ENCODE data around the gene ZDBF2.
"Not testable (repeated sequence)": the region's sequence is repeated elsewhere in the genome, so short reads cannot be mapped to it uniquely, and the experiment has no call there.

The ZDBF2 gene

DNA sequence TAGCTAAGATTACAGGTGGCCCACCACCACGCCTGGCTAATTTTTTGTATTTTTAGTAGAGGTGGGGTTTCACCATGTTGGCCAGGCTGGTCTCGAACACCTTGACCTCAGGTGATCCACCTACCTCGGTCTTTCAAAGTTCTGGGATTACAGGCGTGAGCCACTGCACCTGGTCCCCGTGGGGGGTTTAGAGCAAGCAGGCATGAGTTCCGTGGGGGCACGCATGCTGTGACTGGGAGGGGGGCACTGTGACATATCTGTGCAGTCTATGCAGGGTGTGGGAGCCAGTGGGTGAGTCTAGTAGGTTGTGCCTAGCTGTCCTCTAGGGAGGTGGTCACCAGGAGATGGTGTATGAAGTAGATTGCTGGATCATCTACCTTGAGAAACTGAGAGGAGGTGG, 16.6 kb upstream of the ZDBF2 start:
- intact Hi-C loops (cut with DNase I) = no loop called here
- no peak for DNase-seq

- DNase-seq; intact Hi-C loops (cut with DNase I): not testable (repeated sequence)
These were observed 15.8 kb upstream of the ZDBF2 start for GRCh38 chr2:206258615-206259014.

- DNase-seq = no peak
- intact Hi-C loops (cut with DNase I) = loop anchor here (10.0 kb wide), 1 partner anchor 95 kb away; no protein-coding TSS in a partner anchor
These were observed 14.9 kb upstream of the ZDBF2 start for GRCh38 chr2:206259376-206260187.

DNA sequence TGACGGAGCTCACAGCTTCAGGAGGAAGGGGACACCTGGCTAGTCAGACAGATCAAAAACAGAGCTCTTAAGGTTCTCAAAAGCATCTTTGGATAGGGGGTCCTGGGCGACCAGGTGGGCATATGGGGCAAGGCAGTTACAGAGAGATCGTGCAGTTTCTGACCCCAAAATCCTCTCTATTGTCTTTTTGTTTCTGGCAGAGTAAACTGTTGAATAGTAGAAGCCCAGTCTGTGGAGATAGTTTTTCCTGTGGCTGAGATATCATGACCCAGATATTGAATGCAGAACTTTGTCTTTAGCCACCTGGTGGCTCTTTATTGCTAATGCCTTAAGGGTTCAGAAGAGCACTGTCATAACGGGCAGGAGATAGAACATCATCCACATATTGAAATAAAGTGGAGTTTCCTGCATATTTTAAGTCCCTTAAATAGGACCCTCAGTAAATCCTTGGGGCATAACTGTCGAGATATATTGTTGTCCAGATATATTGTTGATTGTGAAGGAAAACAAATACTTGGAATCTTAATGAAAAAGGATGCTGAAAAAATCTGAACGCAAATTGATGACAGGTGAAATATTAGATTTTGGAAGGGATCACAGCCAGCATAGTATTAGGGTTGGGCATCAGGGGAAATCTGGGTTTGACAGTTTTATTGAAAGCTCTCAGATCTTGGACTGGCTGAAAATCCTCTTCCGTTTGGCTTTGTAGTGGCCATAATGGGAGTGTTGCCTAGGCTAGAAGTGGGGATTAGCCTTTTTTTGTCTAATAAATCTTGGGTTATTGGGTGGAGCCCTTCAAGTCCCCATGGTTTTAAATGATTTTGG, 14.1 kb upstream of the ZDBF2 start:
- intact Hi-C loops (cut with DNase I) = loop anchor here (10.0 kb wide), 1 partner anchor 96 kb away; no protein-coding TSS in a partner anchor
- no peak for DNase-seq

DNA sequence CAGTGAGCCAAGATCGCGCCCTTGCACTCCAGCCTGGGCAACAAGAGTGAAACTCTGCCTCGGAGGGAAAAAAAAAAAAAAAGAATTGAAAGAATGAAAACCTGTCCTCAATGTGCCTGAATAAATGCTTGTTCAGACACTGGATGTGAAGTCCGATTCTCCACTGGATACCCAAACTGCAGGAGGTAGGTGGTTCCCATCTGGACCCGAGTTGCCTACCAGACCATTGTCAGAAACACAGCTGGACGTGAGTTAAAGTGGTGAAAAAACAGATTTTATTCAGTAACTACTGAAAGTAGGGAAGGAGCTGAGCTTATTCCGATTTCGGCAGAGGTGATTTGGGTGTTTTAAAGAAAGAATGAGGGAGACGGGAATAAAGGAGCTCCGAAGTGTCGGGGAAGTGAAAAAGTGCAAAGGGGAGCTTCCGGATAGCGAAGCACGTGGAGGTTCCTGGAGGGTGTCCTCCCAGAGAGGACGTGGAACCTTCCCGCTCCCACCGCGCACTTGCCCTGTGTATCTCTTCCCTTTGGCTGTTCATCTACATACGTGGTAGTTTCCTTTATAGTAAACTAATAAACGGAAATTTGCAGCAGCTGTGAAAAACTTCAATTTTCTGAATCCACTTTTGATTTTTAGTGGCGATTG, 10.4 kb upstream of the ZDBF2 start:
- intact Hi-C loops (cut with DNase I) = loop anchor here (10.0 kb wide), 1 partner anchor 99 kb away; no protein-coding TSS in a partner anchor
- no peak for DNase-seq

DNA sequence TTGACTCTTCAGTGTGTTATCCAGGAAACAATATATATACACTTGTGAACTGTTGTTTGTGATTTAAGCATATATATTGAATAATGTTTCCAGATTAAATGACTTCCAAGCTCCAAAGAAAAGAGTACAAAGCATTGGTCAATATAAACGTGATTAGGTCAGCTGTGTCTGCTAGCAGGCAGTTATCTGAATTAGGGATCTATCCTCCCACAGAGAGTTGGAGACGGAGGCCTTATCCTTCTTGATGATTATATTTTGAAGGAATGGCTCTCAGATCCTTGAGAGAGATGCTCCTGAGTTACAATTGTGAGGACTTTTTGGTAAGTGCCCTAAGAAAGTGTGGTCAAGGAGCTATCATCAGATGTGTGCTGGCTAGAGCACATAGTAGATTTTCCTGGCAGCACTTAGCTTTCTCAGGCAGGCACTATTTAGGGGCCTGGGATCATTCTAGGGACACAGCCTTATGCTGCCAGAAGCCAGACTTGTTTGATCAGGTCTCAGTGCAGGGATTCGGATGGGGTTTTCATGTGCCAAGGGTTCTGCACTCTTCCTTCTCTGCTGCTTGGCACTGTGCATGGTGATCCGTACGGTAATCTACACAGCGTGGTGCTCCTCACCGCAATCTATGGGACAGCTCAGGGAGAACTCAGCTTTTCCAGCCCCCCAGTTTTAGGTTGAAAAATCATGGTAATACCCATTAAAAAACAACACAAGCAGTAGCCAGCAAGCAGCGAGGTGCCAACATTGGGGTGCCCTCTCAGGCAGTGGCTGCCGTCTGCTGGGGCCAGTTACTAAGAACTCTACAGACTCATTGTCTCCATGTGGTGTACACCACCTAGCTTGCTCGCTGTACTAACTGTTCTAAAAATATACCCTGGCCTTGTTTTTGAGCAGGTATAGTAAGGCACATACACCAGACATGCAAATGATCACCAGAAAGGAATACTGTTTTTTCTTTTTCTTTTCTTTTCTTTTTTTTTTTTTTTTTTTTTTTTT, 8.0 kb upstream of the ZDBF2 start:
- intact Hi-C loops (cut with DNase I) = loop anchor here (10.0 kb wide), 1 partner anchor 102 kb away; no protein-coding TSS in a partner anchor
- DNase-seq = no peak

GRCh38 chr2:206267567-206267966, 6.9 kb upstream of the ZDBF2 start:
- intact Hi-C loops (cut with DNase I) = loop anchor here (10.0 kb wide), 1 partner anchor 103 kb away; no protein-coding TSS in a partner anchor
- no peak for DNase-seq

- intact Hi-C loops (cut with DNase I) = no loop called here
- no peak for DNase-seq
These were observed 3.4 kb upstream of the ZDBF2 start for GRCh38 chr2:206271065-206271464.

DNA sequence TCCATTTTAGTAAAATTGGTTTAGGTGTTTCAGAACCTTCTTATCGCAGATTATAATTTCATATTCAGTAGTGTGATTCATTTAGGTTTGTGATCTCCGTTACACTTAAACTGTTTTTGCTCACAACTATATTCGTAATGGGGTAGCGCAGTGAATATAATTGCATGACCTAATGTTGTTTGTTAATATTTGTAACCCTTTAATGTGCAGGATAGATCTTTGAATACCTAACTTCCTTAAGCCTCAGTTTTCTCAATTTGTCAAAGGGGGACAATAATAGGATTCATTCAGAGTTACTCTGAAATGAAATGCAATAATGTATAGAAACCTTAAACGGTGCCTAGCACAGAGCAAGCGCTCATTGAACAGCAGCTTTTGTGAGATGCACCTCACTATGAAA, 558 bp upstream of the ZDBF2 start:
- intact Hi-C loops (cut with DNase I) = no loop called here
- DNase-seq = no peak

DNA sequence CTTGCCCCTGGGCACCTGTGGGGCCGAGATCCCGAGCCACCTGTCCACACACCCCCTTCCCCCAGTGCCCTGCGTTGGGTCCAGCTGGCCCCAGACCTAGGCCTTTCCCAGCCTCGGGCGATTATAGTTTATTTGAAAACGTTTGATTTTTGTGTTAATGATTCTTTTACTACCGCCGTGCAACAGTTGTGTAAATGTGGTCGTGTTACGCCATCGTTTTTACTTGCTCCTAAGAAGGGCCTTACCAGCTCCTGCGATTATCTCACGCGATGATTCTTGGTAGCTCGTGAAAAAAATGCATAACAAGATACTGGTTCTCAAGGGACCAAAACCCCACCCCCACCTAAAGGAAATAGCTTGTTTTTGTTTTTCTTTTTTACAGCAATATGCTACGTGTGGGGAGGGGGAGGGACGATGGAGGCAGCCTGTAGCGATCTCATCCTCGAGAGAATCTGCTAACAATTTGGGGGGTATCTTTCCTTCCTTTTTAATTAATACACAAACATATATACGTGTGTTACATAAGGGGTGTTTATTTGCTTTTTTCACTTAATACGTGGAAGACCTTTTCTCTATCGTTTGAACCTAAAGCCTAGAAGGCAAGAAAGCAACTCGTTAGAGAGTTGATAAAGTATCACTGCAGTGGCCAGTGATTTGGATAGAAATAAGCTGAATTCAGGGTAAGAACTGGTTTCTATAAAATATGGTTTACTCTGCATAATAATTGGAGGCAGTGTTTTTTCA, 1.0 kb downstream of the ZDBF2 start:
- intact Hi-C loops (cut with DNase I) = no loop called here
- DNase-seq = peak in 3 of 42 donors; percentile 2 to 27 (median 4)

DNA sequence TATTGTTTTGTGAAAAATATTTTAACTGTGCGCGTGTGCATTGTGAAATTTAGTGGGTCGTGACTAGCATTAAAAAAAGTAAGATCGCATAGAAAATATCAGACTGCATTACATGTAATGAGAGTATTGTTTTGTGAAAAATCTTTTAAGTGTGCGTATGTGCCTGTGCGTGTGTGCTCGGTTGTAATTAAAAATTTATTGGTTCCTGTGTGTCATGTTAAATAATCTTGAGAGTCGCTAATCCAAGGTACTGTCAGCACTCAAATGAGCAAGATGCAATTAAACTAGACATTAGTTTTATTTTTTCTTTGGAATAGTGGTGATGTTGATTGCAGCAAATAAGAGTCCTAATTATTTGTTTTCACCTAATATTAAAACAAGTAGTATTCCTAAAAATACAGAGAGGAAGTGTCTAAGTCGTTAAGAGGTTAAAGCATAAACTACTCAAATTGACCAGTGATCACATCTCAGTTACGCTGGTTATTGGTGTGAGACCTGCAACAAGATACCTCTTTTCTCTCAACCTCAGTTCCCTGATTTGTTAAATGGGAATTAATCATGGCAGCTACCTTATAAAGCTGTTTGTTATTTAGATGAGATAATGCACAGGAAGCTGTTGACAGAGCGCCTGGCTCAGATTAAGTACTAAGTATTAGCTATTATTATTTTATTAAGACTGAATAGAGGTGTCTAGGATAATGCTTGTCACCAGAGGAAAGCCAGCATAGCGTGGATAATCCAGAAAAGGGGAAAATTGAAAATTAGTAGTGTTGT, 1.9 kb downstream of the ZDBF2 start:
- no peak for DNase-seq
- intact Hi-C loops (cut with DNase I) = no loop called here

DNA sequence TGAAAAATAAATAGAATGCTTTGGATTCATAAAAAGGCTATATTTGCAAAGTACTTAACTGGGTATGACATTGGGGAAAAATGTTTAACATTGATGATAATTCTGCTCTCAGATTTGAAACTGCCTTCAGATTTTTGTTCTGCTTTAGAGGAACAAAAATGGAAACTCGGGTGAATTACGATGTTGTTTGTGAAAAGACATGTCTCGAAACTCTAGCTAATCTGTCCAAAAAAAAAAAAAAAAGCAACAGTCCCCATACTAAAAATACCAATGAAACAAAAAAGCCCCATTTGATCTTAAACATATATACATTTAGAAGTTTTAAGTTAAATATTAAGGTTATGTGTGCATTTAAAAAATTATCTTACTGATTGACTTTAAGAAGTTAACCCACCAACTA, 3.0 kb downstream of the ZDBF2 start:
- intact Hi-C loops (cut with DNase I) = no loop called here
- DNase-seq = no peak

GRCh38 chr2:206282746-206283145, 8.3 kb downstream of the ZDBF2 start:
- intact Hi-C loops (cut with DNase I) = no loop called here

GRCh38 chr2:206287197-206287596, 12.7 kb downstream of the ZDBF2 start:
- intact Hi-C loops (cut with DNase I) = no loop called here
- DNase-seq = no peak

More at GRCh38 chr2:206282746-206283145, 8.3 kb downstream of the ZDBF2 start:
- no peak for DNase-seq

- intact Hi-C loops (cut with DNase I) = no loop called here
- no peak for DNase-seq
These were observed 14.9 kb downstream of the ZDBF2 start for GRCh38 chr2:206289391-206289790.

GRCh38 chr2:206296128-206296527, 21.7 kb downstream of the ZDBF2 start:
- DNase-seq = no peak
- intact Hi-C loops (cut with DNase I) = no loop called here

DNA sequence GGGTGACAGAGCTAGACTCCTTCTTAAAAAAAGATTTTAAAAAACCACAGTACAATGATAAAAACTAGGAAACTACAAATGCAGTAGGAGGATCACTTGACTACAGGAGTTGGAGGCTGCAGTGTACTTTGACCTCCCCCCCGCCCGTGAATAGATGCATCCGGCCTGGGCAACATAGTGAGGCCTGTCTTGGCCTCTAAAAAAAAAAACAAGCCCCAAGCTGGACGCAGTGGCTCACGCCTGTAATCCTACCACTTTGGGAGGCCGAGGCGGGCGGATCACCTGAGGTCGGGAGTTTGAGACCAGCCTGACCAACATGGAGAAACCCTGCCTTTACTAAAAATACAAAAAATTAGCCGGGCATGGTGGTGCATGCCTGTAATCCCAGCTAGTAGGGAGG, 25.1 kb downstream of the ZDBF2 start:
- intact Hi-C loops (cut with DNase I); DNase-seq: not testable (repeated sequence)

All from head of caudate nucleus (tissue), 42 donors.